ENCODE data around the gene PADI2. TPM values are rescaled to one million over a fixed set of nuclear protein-coding genes. Genes with fewer than 3 reads are reported as not detected.

PADI2 gene
- total and polyA plus RNA-seq, 4 donors: 0.25 to 2.4 (median 0.96) TPM

DNA sequence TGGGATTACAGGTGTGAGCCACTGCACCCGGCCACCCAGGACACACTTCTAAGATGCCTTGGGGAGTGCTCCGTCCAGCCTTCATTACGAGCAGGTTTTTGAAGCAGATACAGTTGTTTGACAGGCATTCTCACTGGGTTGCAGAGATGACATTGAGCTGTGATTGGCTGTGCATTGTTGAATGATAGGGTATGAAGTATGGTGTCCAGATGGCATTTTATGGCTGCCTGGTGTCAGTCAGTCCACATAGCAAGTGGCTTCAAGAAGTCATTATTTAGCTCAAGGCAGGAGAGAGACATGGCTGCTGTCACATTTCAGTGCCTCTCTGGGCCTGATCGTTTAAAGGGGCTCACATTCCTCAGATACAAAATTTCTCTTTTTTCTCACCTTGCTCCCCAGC is 14.8 kb upstream of the PADI2 start:
- H3K36me3 ChIP-seq (ENCODE audit: control insufficient read depth in 4 of 4, insufficient read depth in 3 of 4, low read depth in 1 of 4, low read length in 3 of 4): no peaks in the 10 kb centered on the region
- WGBS: 79% methylated on average over 4 of the region's 4 CpGs
- H3K4me3 ChIP-seq (ENCODE audit: low read depth in 1 of 3, low read length in 3 of 3): no peak overlapping the region
- no peak overlapping the region for H3K27ac ChIP-seq (ENCODE audit: low read depth in 1 of 2, low read length in 2 of 2)
- TF ChIP-seq EGR1 (IDR thresholded peaks at IDR 0.05; ENCODE audit: low read depth in 2 of 2) (no peak), HNF4G (IDR thresholded peaks at IDR 0.05) (no peak), RXRA (IDR thresholded peaks at IDR 0.05) (no peak), YY1 (IDR thresholded peaks at IDR 0.05) (no peak), SP1 (IDR thresholded peaks at IDR 0.05) (no peak), HNF4A (conservative IDR thresholded peaks at IDR 0.05) (no peak), FOXA2 (IDR thresholded peaks at IDR 0.05) (no peak), ZBTB33 (IDR thresholded peaks at IDR 0.05) (no peak), NR2F2 (IDR thresholded peaks at IDR 0.05) (no peak), JUND (IDR thresholded peaks at IDR 0.05) (no peak), TAF1 (conservative IDR thresholded peaks at IDR 0.05) (no peak), RAD21 (IDR thresholded peaks at IDR 0.05) (no peak)
- TF ChIP-seq, protein P1, sequence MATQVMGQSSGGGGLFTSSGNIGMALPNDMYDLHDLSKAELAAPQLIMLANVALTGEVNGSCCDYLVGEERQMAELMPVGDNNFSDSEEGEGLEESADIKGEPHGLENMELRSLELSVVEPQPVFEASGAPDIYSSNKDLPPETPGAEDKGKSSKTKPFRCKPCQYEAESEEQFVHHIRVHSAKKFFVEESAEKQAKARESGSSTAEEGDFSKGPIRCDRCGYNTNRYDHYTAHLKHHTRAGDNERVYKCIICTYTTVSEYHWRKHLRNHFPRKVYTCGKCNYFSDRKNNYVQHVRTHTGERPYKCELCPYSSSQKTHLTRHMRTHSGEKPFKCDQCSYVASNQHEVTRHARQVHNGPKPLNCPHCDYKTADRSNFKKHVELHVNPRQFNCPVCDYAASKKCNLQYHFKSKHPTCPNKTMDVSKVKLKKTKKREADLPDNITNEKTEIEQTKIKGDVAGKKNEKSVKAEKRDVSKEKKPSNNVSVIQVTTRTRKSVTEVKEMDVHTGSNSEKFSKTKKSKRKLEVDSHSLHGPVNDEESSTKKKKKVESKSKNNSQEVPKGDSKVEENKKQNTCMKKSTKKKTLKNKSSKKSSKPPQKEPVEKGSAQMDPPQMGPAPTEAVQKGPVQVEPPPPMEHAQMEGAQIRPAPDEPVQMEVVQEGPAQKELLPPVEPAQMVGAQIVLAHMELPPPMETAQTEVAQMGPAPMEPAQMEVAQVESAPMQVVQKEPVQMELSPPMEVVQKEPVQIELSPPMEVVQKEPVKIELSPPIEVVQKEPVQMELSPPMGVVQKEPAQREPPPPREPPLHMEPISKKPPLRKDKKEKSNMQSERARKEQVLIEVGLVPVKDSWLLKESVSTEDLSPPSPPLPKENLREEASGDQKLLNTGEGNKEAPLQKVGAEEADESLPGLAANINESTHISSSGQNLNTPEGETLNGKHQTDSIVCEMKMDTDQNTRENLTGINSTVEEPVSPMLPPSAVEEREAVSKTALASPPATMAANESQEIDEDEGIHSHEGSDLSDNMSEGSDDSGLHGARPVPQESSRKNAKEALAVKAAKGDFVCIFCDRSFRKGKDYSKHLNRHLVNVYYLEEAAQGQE (IDR thresholded peaks at IDR 0.05): no peak
- TF ChIP-seq, protein P2, sequence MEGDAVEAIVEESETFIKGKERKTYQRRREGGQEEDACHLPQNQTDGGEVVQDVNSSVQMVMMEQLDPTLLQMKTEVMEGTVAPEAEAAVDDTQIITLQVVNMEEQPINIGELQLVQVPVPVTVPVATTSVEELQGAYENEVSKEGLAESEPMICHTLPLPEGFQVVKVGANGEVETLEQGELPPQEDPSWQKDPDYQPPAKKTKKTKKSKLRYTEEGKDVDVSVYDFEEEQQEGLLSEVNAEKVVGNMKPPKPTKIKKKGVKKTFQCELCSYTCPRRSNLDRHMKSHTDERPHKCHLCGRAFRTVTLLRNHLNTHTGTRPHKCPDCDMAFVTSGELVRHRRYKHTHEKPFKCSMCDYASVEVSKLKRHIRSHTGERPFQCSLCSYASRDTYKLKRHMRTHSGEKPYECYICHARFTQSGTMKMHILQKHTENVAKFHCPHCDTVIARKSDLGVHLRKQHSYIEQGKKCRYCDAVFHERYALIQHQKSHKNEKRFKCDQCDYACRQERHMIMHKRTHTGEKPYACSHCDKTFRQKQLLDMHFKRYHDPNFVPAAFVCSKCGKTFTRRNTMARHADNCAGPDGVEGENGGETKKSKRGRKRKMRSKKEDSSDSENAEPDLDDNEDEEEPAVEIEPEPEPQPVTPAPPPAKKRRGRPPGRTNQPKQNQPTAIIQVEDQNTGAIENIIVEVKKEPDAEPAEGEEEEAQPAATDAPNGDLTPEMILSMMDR (IDR thresholded peaks at IDR 0.05; ENCODE audit: low read depth, low read length, missing input control): no peak
- TF ChIP-seq, protein P3, sequence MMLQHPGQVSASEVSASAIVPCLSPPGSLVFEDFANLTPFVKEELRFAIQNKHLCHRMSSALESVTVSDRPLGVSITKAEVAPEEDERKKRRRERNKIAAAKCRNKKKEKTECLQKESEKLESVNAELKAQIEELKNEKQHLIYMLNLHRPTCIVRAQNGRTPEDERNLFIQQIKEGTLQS (IDR thresholded peaks at IDR 0.05): no peak
- TF ChIP-seq, protein P4, sequence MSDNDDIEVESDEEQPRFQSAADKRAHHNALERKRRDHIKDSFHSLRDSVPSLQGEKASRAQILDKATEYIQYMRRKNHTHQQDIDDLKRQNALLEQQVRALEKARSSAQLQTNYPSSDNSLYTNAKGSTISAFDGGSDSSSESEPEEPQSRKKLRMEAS (IDR thresholded peaks at IDR 0.05): no peak
- no peak overlapping the region for H3K9ac ChIP-seq (ENCODE audit: low read depth in 1 of 2, low read length in 2 of 2)
- H3K4me1 ChIP-seq (ENCODE audit: control insufficient read depth in 4 of 4, insufficient read depth in 4 of 4, low read length in 3 of 4): no peaks in the 10 kb centered on the region
- peaks cover 0 to 4% (median 0%) of the 10 kb centered on the region in 4 donors for H3K27me3 ChIP-seq (ENCODE audit: control insufficient read depth in 4 of 4, insufficient read depth in 4 of 4, low read length in 3 of 4)
- no peaks in the 10 kb centered on the region for H3K9me3 ChIP-seq (ENCODE audit: control insufficient read depth in 4 of 4, low read length in 3 of 4)
- no peak for DNase-seq (ENCODE audit: low spot score)

GRCh38 chr1:17130138-17130635 is 10.9 kb upstream of the PADI2 start:
- TF ChIP-seq HNF4A (conservative IDR thresholded peaks at IDR 0.05) (no peak), YY1 (IDR thresholded peaks at IDR 0.05) (no peak), SP1 (IDR thresholded peaks at IDR 0.05) (no peak), JUND (IDR thresholded peaks at IDR 0.05) (no peak)
- Histone ChIP-seq H3K27ac (ENCODE audit: low read depth in 1 of 2, low read length in 2 of 2) (no peak overlapping the region), H3K36me3 (ENCODE audit: control insufficient read depth in 4 of 4, insufficient read depth in 3 of 4, low read depth in 1 of 4, low read length in 3 of 4) (no peaks in the 10 kb centered on the region), H3K9ac (ENCODE audit: low read depth in 1 of 2, low read length in 2 of 2) (no peak overlapping the region), H3K4me1 (ENCODE audit: control insufficient read depth in 4 of 4, insufficient read depth in 4 of 4, low read length in 3 of 4) (peaks cover 0 to 3% (median 1%) of the 10 kb centered on the region in 4 donors), H3K27me3 (ENCODE audit: control insufficient read depth in 4 of 4, insufficient read depth in 4 of 4, low read length in 3 of 4) (no peaks in the 10 kb centered on the region), H3K4me3 (ENCODE audit: low read depth in 1 of 3, low read length in 3 of 3) (no peak overlapping the region), H3K9me3 (ENCODE audit: control insufficient read depth in 4 of 4, low read length in 3 of 4) (no peaks in the 10 kb centered on the region)
- WGBS: 81% methylated on average over 3 of the region's 3 CpGs
- DNase-seq (ENCODE audit: low spot score): no peak

All from liver (tissue), 9 donors.